Esophagus muscularis mucosa (tissue), 4 donors: ENCODE data around the gene SMIM3. TPM values are rescaled to one million over a fixed set of nuclear protein-coding genes. Genes with fewer than 3 reads are reported as not detected.
A peak's percentile ranks its signal among the peaks of the same experiment; 100 is the strongest.

ENCODE experiments used
- DNase-seq: peaks from one replicate; pipeline ENCODE4 v3.0.0-alpha.2; 2017; ENCODE audit errors: extremely low spot score
- H3K27ac ChIP-seq, 4 donors: fragments of 200-600 bp; sonication (generic); replicated peaks in 1 of 4; 1 replicate in 3 of 4; 2 replicates in 1 of 4; pipeline ENCODE4 v1.5.1; 2016 to 2019; ENCODE audit warnings: mild to moderate bottlenecking in 1 of 4
- H3K27me3 ChIP-seq, 4 donors: fragments of 200-600 bp; sonication (generic); one replicate each; pipeline versions ENCODE4 v1.5.1 to v1.6.0; 2016 to 2019
- H3K36me3 ChIP-seq, 4 donors: fragments of 200-600 bp; sonication (generic); one replicate each; pipeline ENCODE4 v1.5.1; 2016 to 2019
- H3K4me1 ChIP-seq, 4 donors: fragments of 200-600 bp; sonication (generic); one replicate each; pipeline ENCODE4 v1.5.1; 2016 to 2019
- H3K4me3 ChIP-seq, 4 donors: fragments of 200-600 bp; sonication (generic); 1 replicate in 2 of 4; 2 replicates in 2 of 4; pipeline ENCODE4 v1.5.1; 2016 to 2019; ENCODE audit warnings: mild to moderate bottlenecking in 4 of 4, moderate library complexity in 1 of 4
- H3K9me3 ChIP-seq, 4 donors: fragments of 200-600 bp; sonication (generic); 1 replicate in 3 of 4; 2 replicates in 1 of 4; pipeline ENCODE4 v1.5.1; 2016 to 2019
- EP300 ChIP-seq: sonication (generic); formaldehyde crosslinking; IDR thresholded peaks from one replicate; pipeline ENCODE4 v1.6.1; 2017; ENCODE audit warnings: antibody characterized with exemption
- POLR2A ChIP-seq: fragments of 450-650 bp; IDR thresholded peaks from one replicate; pipeline ENCODE4 v1.6.1; 2017; ENCODE audit warnings: antibody characterized with exemption, moderate library complexity, mild to moderate bottlenecking, low read depth
- POLR2AphosphoS5 ChIP-seq, 2 donors: sonication (generic); formaldehyde crosslinking; IDR thresholded peaks; one replicate each; pipeline ENCODE4 v1.6.1; 2017; ENCODE audit warnings: antibody characterized with exemption in 2 of 2
- WGBS: methylation state at CpG from one replicate; pipeline ENCODE4 v1.1.5; 2018; 5-methylcytosine and 5-hydroxymethylcytosine counted together
- intact Hi-C: fragments of 100-400 bp; cut with DNase I; formaldehyde crosslinking; loops from one replicate; pipeline ENCODE4 v1.15.1; 2023
- total RNA-seq, 4 donors: library from RNA; depleted of rRNA; stranded (reverse); fragments of >200 nt; gene quantifications; one replicate each; pipeline versions ENCODE4 v1.1.0 to v1.2.1, GENCODE V29; 2016
- TF ChIP-seq, protein P1 (sequence below), 3 experiments: fragments of 200-600 bp in 2 of 3; fragments of 450-650 bp in 1 of 3; sonication (generic) in 2 of 3; IDR thresholded peaks; one replicate each; pipeline ENCODE4 v1.5.1; 2017 to 2019; ENCODE audit warnings: antibody characterized with exemption in 3 of 3, mild to moderate bottlenecking in 2 of 3, moderate library complexity in 1 of 3

The SMIM3 gene
- total RNA-seq, 4 donors from 2014 or later: 39.9 to 48.4 (median 44.4) TPM

- Histone ChIP-seq H3K4me1 (peaks cover 44 to 73% (median 52%) of the 10 kb centered on the region in 4 donors), H3K36me3 (no peaks in the 10 kb centered on the region), H3K4me3 (no peak overlapping the region), H3K27ac (no peak overlapping the region), H3K9me3 (no peaks in the 10 kb centered on the region), H3K27me3 (no peaks in the 10 kb centered on the region)
- intact Hi-C loops: loop anchor here (10.0 kb wide), 1 partner anchor 217 kb away; no protein-coding TSS in a partner anchor
- no peak for DNase-seq
- TF ChIP-seq POLR2A (no peak), POLR2AphosphoS5 (IDR thresholded peaks at IDR 0.05) (no peak), EP300 (no peak)
- TF ChIP-seq, protein P1, sequence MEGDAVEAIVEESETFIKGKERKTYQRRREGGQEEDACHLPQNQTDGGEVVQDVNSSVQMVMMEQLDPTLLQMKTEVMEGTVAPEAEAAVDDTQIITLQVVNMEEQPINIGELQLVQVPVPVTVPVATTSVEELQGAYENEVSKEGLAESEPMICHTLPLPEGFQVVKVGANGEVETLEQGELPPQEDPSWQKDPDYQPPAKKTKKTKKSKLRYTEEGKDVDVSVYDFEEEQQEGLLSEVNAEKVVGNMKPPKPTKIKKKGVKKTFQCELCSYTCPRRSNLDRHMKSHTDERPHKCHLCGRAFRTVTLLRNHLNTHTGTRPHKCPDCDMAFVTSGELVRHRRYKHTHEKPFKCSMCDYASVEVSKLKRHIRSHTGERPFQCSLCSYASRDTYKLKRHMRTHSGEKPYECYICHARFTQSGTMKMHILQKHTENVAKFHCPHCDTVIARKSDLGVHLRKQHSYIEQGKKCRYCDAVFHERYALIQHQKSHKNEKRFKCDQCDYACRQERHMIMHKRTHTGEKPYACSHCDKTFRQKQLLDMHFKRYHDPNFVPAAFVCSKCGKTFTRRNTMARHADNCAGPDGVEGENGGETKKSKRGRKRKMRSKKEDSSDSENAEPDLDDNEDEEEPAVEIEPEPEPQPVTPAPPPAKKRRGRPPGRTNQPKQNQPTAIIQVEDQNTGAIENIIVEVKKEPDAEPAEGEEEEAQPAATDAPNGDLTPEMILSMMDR (IDR thresholded peaks at IDR 0.05): no peak
- WGBS: 56% methylated on average over 1 of the region's 1 CpG
These were observed 9.1 kb downstream of the SMIM3 start for GRCh38 chr5:150787656-150788055.

DNA sequence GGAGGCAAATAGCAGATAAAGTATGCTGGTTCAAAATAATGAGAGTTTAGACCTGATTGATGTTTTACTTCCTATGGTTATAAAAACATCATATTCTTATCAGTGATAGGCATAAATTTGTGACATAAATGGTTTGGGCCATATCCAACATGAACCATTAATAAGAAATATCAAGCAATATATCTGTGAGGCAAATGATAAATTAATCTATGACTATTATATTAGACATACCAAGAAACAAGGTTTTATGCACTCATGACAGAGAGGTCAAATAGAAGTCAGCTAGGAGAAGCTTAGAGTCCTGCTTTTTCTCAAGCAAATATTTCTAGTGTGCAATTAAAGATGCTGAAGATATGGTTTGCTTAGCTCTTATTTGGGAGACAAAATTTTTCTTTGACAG lies 10.4 kb downstream of the SMIM3 start:
- H3K27ac ChIP-seq: no peak overlapping the region
- H3K4me3 ChIP-seq: no peak overlapping the region
- no peak for DNase-seq
- no peaks in the 10 kb centered on the region for H3K9me3 ChIP-seq
- no peaks in the 10 kb centered on the region for H3K36me3 ChIP-seq
- TF ChIP-seq, protein P1 (IDR thresholded peaks at IDR 0.05): no peak
- TF ChIP-seq POLR2A: no peak
- TF ChIP-seq POLR2AphosphoS5 (IDR thresholded peaks at IDR 0.05): no peak
- no peak for TF ChIP-seq EP300
- intact Hi-C loops: loop anchor here (10.0 kb wide), 1 partner anchor 216 kb away; no protein-coding TSS in a partner anchor
- H3K4me1 ChIP-seq: peaks cover 33 to 59% (median 38%) of the 10 kb centered on the region in 4 donors
- no peaks in the 10 kb centered on the region for H3K27me3 ChIP-seq

GRCh38 chr5:150789450-150789849 lies 10.9 kb downstream of the SMIM3 start:
- Histone ChIP-seq H3K27me3 (no peaks in the 10 kb centered on the region), H3K27ac (peak overlapping the region in 2 of 4 donors; percentile 19 to 29), H3K4me1 (peaks cover 28 to 55% (median 34%) of the 10 kb centered on the region in 4 donors), H3K36me3 (no peaks in the 10 kb centered on the region), H3K9me3 (no peaks in the 10 kb centered on the region), H3K4me3 (no peak overlapping the region)
- WGBS: 78% methylated on average over 6 of the region's 6 CpGs
- TF ChIP-seq POLR2AphosphoS5 (IDR thresholded peaks at IDR 0.05) (no peak), POLR2A (no peak), EP300 (no peak)
- TF ChIP-seq, protein P1 (IDR thresholded peaks at IDR 0.05): no peak
- intact Hi-C loops: loop anchor here (10.0 kb wide), 1 partner anchor 215 kb away; no protein-coding TSS in a partner anchor
- DNase-seq: no peak

DNA sequence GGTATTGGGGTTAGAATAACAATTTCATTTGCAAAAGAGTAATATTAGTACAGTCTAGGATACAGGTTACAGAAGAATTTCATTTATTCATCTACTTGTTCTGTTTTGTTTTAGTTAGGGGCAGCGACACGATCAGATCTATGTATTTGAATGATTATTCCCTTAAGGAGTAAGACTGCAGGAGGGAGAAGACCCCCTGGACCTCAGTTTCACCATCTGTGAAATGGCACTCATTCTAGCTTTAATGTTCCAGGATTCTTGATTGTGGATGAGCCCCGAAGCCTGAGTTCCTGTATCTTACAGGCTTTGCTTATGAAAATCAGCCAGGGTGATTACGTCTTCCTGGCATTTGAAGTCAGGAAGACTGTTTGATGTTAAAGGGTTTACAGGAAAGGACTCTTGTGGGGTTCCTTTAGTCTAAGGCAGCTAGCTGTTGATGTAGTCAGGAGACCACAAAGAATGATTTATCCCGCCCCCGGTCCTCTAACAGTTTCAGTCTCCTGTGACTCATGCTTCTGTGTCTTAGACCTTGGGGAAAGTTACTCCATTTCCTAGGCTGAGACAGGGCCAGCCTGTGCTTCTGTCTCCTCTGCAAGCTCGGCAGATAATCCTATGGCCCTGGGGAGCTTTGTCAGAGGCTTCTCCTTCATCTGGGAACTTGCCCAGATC lies 11.5 kb downstream of the SMIM3 start:
- H3K27me3 ChIP-seq: no peaks in the 10 kb centered on the region
- peak overlapping the region; percentile 5 to 29 (median 20) for H3K27ac ChIP-seq
- H3K9me3 ChIP-seq: no peaks in the 10 kb centered on the region
- intact Hi-C loops: loop anchor here (10.0 kb wide), 1 partner anchor 215 kb away; no protein-coding TSS in a partner anchor
- peaks cover 0 to 2% (median under 1%) of the 10 kb centered on the region in 4 donors for H3K36me3 ChIP-seq
- H3K4me3 ChIP-seq: peak overlapping the region in 1 of 4 donors; percentile 7
- H3K4me1 ChIP-seq: peaks cover 28 to 48% (median 31%) of the 10 kb centered on the region in 4 donors
- TF ChIP-seq, protein P1 (IDR thresholded peaks at IDR 0.05): no peak
- TF ChIP-seq POLR2AphosphoS5 (IDR thresholded peaks at IDR 0.05): peak in 1 of 2 donors; percentile 17
- no peak for TF ChIP-seq POLR2A
- DNase-seq: no peak
- WGBS: 36% methylated on average over 7 of the region's 7 CpGs
